ENCODE measurements around the gene COL4A2. TPM values are rescaled to one million over a fixed set of nuclear protein-coding genes. Genes with fewer than 3 reads are reported as not detected.

COL4A2 gene
- polyA plus RNA-seq, 2 of the 4 experiments (the other 2 are of a cell fraction) = 46.9 to 119 TPM

DNA sequence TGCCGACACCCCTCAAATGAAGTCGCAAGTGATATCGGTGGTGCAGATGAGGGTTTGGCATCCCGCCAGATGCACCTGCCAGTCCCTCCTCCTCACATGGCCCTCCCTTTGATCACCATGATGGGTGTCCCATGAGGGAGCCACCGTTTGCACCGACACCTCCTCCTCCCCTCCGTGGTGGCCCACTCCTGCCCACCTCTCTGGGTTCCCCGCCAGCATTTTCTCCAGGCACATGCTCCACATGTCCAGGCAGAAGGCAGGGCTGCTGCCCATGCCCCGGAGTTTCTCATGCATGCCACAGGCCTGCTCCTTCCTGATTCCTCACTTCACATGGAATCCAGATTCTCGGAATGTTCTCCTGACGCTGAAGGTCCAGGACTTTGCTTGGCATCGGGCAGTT lies 49.3 kb downstream of the COL4A2 start:
- CTCF ChIA-PET = no interaction called here
- Histone ChIP-seq H3K4me2 (no peak overlapping the region), H3K27ac (no peak overlapping the region), H3K4me1 (peaks cover 14% of the 10 kb centered on the region), H3K4me3 (no peak overlapping the region), H3K9me3 (no peaks in the 10 kb centered on the region)
- FAIRE-seq (no peak), ATAC-seq (no peak; a peak in 1 of 6 replicates), DNase-seq (ENCODE audit: low read depth in 1 of 2, low spot score in 1 of 2) (no peak)
- TF ChIP-seq POLR2A (IDR thresholded peaks at IDR 0.05; ENCODE audit: low read length) (no peak), RFX5 (IDR thresholded peaks at IDR 0.05) (no peak), EP300 (IDR thresholded peaks at IDR 0.05) (no peak), RCOR1 (IDR thresholded peaks at IDR 0.05; ENCODE audit: low read depth, low read length) (no peak), ZFP36 (IDR thresholded peaks at IDR 0.05; ENCODE audit: borderline replicate concordance, partially characterized antibody) (no peak), CHD2 (IDR thresholded peaks at IDR 0.05; ENCODE audit: low read length, partially characterized antibody) (no peak), HOXA7 (CRISPR knock-in tag; IDR thresholded peaks at IDR 0.05) (no peak), NPAS2 (CRISPR knock-in tag; IDR thresholded peaks at IDR 0.05; ENCODE audit: borderline replicate concordance) (no peak), HOXB13 (CRISPR knock-in tag; IDR thresholded peaks at IDR 0.05; ENCODE audit: low read depth) (no peak), TFCP2L1 (CRISPR knock-in tag; IDR thresholded peaks at IDR 0.05) (no peak)
- TF ChIP-seq, protein P1, sequence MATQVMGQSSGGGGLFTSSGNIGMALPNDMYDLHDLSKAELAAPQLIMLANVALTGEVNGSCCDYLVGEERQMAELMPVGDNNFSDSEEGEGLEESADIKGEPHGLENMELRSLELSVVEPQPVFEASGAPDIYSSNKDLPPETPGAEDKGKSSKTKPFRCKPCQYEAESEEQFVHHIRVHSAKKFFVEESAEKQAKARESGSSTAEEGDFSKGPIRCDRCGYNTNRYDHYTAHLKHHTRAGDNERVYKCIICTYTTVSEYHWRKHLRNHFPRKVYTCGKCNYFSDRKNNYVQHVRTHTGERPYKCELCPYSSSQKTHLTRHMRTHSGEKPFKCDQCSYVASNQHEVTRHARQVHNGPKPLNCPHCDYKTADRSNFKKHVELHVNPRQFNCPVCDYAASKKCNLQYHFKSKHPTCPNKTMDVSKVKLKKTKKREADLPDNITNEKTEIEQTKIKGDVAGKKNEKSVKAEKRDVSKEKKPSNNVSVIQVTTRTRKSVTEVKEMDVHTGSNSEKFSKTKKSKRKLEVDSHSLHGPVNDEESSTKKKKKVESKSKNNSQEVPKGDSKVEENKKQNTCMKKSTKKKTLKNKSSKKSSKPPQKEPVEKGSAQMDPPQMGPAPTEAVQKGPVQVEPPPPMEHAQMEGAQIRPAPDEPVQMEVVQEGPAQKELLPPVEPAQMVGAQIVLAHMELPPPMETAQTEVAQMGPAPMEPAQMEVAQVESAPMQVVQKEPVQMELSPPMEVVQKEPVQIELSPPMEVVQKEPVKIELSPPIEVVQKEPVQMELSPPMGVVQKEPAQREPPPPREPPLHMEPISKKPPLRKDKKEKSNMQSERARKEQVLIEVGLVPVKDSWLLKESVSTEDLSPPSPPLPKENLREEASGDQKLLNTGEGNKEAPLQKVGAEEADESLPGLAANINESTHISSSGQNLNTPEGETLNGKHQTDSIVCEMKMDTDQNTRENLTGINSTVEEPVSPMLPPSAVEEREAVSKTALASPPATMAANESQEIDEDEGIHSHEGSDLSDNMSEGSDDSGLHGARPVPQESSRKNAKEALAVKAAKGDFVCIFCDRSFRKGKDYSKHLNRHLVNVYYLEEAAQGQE (IDR thresholded peaks at IDR 0.05) = no peak
- TF ChIP-seq, protein P2, sequence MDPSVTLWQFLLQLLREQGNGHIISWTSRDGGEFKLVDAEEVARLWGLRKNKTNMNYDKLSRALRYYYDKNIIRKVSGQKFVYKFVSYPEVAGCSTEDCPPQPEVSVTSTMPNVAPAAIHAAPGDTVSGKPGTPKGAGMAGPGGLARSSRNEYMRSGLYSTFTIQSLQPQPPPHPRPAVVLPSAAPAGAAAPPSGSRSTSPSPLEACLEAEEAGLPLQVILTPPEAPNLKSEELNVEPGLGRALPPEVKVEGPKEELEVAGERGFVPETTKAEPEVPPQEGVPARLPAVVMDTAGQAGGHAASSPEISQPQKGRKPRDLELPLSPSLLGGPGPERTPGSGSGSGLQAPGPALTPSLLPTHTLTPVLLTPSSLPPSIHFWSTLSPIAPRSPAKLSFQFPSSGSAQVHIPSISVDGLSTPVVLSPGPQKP (IDR thresholded peaks at IDR 0.05; ENCODE audit: low read depth, low read length) = no peak
- TF ChIP-seq, protein P3, sequence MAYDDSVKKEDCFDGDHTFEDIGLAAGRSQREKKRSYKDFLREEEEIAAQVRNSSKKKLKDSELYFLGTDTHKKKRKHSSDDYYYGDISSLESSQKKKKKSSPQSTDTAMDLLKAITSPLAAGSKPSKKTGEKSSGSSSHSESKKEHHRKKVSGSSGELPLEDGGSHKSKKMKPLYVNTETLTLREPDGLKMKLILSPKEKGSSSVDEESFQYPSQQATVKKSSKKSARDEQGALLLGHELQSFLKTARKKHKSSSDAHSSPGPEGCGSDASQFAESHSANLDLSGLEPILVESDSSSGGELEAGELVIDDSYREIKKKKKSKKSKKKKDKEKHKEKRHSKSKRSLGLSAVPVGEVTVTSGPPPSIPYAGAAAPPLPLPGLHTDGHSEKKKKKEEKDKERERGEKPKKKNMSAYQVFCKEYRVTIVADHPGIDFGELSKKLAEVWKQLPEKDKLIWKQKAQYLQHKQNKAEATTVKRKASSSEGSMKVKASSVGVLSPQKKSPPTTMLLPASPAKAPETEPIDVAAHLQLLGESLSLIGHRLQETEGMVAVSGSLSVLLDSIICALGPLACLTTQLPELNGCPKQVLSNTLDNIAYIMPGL (CRISPR knock-in tag; IDR thresholded peaks at IDR 0.05; ENCODE audit: borderline replicate concordance) = no peak
- WGBS (ENCODE audit: missing lambda C conversion rate) = 82% methylated on average over 12 of the region's 12 CpGs
- POLR2A ChIA-PET = no interaction called here

DNA sequence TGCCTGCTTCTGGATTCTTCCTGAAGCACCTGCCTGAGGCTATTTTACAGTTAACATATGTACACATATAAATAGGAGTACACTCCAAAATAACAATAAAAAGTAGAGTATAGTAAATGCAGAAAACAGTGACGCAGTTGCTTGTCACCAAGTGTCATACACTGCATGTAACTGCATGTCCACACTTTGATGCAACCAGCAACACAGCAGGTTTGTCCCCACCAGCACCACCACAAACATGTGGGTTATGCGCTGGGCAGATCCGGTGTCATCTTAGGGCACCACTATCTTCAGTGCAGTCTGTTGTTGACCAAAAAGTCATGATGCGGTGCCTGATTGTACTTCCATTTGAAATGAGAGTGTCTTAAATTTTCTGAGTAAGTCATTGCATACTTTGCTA lies 51.3 kb downstream of the COL4A2 start:
- no peak for DNase-seq (ENCODE audit: low read depth in 1 of 2, low spot score in 1 of 2)
- POLR2A ChIA-PET = no interaction called here
- H3K4me1 ChIP-seq = peaks cover 4% of the 10 kb centered on the region; the same call in 1 of the 3 replicates
- no peak overlapping the region for H3K4me2 ChIP-seq
- ATAC-seq = no peak
- H3K9me3 ChIP-seq = no peaks in the 10 kb centered on the region
- CTCF ChIA-PET = no interaction called here
- 91% methylated on average over 4 of the region's 4 CpGs for WGBS (ENCODE audit: missing lambda C conversion rate)
- no peak for FAIRE-seq
- H3K4me3 ChIP-seq = no peak overlapping the region
- no peak overlapping the region for H3K27ac ChIP-seq
- TF ChIP-seq, protein P1 (IDR thresholded peaks at IDR 0.05) = no peak
- TF ChIP-seq EP300 (IDR thresholded peaks at IDR 0.05) = no peak
- TF ChIP-seq CBX8 (IDR thresholded peaks at IDR 0.05) = no peak
- no peak for TF ChIP-seq RARB (CRISPR knock-in tag; IDR thresholded peaks at IDR 0.05)
- TF ChIP-seq CEBPB (IDR thresholded peaks at IDR 0.05) = no peak
- TF ChIP-seq HOXB5 (CRISPR knock-in tag; IDR thresholded peaks at IDR 0.05) = no peak
- TF ChIP-seq JUNB (IDR thresholded peaks at IDR 0.05) = no peak
- TF ChIP-seq SMC3 (IDR thresholded peaks at IDR 0.05) = no peak
- no peak for TF ChIP-seq EHF (CRISPR knock-in tag; IDR thresholded peaks at IDR 0.05)
- TF ChIP-seq, protein P4, sequence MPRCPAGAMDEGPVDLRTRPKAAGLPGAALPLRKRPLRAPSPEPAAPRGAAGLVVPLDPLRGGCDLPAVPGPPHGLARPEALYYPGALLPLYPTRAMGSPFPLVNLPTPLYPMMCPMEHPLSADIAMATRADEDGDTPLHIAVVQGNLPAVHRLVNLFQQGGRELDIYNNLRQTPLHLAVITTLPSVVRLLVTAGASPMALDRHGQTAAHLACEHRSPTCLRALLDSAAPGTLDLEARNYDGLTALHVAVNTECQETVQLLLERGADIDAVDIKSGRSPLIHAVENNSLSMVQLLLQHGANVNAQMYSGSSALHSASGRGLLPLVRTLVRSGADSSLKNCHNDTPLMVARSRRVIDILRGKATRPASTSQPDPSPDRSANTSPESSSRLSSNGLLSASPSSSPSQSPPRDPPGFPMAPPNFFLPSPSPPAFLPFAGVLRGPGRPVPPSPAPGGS (IDR thresholded peaks at IDR 0.05) = no peak
- TF ChIP-seq, protein P5, sequence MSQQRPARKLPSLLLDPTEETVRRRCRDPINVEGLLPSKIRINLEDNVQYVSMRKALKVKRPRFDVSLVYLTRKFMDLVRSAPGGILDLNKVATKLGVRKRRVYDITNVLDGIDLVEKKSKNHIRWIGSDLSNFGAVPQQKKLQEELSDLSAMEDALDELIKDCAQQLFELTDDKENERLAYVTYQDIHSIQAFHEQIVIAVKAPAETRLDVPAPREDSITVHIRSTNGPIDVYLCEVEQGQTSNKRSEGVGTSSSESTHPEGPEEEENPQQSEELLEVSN (IDR thresholded peaks at IDR 0.05; ENCODE audit: borderline replicate concordance, low read depth) = no peak
- no peak for TF ChIP-seq FOSB (CRISPR knock-in tag; IDR thresholded peaks at IDR 0.05)
- TF ChIP-seq RNF2 (IDR thresholded peaks at IDR 0.05; ENCODE audit: borderline replicate concordance, low read depth) = no peak
- TF ChIP-seq FOSL2 (IDR thresholded peaks at IDR 0.05) = no peak
- no peak for TF ChIP-seq FOSL2 (CRISPR knock-in tag; IDR thresholded peaks at IDR 0.05)
- TF ChIP-seq NFE2L2 (conservative IDR thresholded peaks at IDR 0.05; ENCODE audit: low read length) = no peak
- TF ChIP-seq POLR2A (IDR thresholded peaks at IDR 0.05; ENCODE audit: low read length) = no peak
- TF ChIP-seq HOXB13 (CRISPR knock-in tag; IDR thresholded peaks at IDR 0.05; ENCODE audit: low read depth) = no peak
- no peak for TF ChIP-seq HOXA7 (CRISPR knock-in tag; IDR thresholded peaks at IDR 0.05)
